NCI-H748 treated with DMSO at 0.1 percent for 48 hours (cell line): ENCODE results near the gene ACKR1.

Experiments used
- DNase-seq: peaks from one replicate; lab custom pipeline; 2025; lab: John Stamatoyannopoulos, UW

Gene ACKR1

DNA sequence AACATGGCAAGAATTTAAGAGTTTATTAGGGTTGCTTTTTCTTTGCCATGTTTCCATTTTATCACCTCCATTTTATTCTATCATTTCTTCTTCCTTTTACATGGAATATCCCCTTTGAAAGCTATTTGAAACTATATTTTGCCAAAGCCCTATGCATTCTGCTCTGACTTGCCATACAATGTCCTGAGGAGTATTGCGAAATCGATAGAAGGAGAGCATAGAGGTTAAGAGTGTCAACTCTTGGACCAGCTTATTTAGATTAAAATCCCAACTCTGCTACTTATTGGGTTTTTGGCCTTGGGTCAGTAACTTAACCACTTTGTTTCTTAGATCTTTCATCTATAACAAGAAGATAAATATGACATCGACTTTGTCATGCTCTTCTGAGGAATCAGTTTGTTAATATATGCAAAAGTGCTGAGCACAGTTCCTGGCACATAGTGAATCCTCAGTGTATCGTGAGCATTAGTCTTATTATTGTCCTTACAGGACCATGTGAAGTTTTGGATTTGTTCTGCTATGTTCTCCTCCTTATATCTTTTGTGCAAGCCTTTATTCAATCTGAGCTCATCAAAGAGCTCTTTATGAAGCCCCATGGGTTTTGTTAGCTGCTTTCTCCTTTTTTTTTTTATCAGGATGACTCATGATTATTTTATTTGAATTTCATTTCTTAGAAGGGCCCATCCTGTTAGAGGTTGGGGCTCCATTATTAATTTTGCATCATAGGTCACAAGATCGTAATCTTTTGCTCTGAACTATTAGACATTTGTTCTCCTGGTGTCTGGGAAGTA lies 17.6 kb downstream of the ACKR1 start:
- DNase-seq = no peak

DNA sequence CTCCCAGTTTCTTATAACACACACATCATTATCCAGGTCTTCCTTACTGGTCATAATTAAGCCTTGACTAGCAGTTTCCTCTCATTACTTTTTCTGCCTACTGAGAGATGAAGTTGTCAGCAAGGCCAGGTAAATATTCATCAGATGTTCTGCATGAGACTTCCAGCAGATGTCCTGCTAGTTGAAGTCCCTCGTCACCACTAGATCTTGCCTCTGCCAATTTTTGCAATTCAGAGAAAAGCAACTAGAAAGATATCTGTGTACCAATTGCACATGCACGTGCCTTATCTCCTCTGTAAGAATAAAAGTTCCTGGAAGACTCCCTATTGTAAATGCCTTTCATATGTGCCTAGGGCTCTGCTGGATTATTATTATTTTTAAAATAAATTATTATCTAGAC lies 18.3 kb downstream of the ACKR1 start:
- DNase-seq = no peak

DNA sequence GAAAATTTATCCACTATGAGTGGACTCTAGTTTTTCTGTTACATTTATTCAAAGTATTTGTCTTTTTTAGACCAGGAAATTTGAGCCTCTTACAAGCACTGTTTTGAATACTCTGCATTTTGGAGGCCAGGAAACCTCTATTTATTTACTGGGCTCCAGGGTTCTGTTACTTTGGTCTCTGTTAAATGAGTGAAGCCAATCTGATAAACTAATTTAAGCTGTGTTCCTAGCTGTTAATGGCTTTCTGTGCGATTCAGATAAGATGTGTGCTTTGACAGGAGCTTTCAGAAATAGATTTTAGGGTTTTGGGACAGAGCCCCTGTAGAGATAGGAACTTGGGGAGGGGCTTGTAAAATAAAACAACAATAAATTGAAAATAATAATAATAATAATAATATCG lies 23.9 kb downstream of the ACKR1 start:
- DNase-seq = no peak

DNA sequence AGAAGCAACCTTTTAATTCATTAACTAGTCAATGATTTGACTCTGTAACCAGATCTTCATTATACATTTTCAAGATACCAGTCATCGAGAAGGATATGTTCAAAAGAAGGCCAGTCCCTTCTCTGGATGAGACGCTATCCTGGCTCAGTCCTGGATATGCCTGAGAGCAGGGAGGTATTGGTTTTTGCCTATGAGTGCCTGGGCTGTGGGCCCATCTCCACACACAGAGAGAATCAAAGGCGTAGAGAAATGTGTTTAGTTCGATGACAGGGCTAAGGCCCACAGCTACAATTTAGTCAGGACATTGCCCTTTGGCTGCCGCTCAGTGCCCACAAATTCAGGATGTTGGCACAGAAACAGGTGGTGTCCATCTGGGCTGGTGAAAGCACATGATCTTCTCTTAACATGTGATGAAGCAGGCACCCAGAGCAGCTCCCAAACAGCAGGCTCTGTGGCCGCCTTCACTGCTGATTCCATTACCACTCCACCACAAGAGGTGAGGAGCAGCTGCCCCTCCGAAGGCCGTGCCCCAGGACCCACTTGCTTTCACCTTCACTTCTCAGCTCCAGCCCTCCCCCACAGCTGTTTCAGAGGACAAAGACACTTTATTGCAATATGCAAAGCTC lies 24.7 kb downstream of the ACKR1 start:
- DNase-seq = no peak

DNA sequence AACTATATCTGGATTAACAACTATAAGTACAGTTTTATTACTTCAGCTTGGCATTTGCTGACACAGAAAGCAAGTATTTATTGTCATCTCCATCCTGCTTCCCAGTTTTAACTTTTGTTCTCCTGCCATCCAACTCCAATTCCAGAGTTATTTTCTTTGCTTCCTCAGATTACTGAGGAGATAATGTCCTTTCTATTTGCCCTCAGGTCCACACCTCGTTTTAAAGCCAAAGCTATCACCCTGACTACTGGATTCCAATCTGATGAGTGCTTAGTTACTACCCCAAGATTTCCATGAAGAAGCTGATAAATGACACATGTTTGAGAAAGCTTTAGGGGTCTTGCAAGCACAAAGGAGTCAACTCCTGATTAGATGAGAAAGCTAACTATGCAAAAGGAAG lies 25.2 kb downstream of the ACKR1 start:
- no peak for DNase-seq

DNA sequence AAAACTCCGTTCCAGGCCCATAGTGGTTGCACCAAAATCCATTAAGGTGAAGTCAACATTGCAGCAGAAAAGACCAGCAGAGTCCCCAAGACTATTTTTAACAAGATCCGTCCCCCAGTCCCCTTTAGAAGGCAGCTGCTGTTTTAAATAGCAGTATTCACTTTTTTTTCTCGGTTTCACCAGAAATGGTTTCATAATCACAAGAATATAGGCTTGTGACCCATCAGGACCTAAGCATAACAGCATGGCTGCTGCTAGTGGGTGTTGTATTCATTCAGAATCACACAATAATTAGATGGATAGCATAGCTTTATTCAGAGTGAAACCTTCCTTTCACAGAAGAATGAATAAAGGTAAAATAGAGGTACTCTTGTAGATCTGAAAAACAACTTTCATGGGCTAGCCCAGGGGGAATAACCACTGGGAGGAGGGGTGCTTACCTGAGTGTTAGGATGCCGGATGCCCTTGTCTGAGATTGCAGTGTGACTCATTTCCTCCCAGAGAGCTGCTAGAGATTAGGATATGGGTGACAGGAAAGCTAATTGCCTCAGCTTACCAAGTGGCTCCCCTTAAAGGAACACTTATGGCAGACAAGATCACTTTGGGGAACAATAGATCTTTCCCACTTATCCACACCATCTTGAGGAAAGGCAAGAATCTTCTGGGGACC lies 35.0 kb downstream of the ACKR1 start:
- no peak for DNase-seq

DNA sequence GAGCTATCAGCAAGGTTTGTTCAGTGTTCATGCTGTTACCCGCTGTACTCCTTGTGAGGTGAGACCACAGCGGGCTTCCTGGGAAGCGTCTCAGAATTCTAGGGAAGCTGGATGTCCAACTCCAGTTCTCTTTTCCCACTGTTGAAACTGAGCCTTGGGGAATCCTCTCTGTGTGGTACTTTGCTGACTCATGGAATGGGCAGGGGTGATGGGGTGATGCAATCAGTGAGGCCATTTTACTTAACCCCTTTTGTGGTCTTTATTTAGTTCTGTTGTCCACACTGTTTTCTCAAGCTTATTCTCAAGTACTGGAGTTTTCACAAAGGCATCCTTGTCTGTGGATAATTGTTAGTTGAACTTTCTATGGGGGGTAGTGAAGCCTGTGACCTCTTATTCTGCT lies 42.6 kb downstream of the ACKR1 start:
- no peak for DNase-seq

DNA sequence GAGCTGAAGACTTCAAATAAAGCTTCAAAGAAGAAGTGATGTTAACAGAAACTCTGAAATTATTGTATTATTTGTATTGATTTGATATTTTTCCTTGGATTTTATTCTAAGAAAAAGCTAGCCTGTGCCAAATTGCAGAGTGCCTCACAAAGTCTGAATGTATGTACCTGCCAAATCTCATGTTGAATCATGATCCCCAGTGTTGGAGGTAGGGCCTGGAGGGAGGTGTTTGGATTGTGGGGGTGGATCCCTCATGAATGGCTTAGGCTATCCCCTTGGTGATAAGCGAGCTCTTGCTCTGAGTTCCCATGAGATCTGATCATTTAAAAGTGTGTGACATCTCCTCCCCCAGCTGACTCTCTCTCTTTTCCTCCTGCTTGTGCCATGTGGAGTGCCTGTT lies 43.6 kb downstream of the ACKR1 start:
- no peak for DNase-seq

DNA sequence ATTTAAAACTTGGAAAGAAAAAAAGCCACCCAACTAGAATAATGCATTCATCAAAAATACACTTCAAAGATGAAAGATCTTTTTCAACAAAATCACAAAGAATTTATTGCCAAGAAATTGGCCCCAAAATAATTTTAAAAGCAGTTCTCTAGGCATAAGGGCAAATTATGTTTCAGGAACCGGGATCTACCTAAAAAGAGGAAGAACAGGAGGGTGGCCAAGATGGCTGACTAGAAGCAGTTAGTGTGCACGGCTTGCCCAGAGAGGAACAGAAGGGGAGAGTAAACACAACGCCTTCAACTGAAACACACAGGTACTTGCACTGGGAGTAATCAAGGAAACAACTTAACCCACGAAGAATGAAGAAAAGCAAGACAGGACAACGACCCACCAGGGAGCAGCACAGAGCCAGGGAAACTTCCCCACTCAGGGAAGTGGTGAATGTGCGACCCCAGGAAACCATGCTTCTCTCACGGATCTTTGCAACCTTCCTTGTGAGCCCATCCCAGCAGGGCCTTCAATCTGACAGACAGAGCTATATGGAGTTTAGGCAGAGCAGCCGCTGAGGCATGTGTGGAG lies 46.1 kb downstream of the ACKR1 start:
- DNase-seq = no peak
